Activated CD8-positive, alpha-beta memory T cell treated with anti-CD3 and anti-CD28 coated beads, Interleukin-2, amount 10 ng/mL, durations not matched to agents 7 days and 5 days (primary cell): ENCODE results near the gene PDZRN4. TPM values are rescaled to one million over a fixed set of nuclear protein-coding genes. Genes with fewer than 3 reads are reported as not detected.
"Not testable (repeated sequence)": the region's sequence is repeated elsewhere in the genome, so short reads cannot be mapped to it uniquely, and the experiment has no call there.

ENCODE experiments used
- ATAC-seq: fragments of 150-1000 bp; cut with Tn5 transposase; one replicate; pipeline ENCODE4 v1.10.0; 2021; ENCODE audit warnings: moderate library complexity
- CTCF ChIA-PET: fragments of 350-600 bp; sonication (Branson Sonifier 250); formaldehyde crosslinking; loops from one replicate; lab custom pipeline; 2021; ENCODE audit warnings: antibody characterized with exemption; lab: Charles Lee
- DNase-seq: peaks from one replicate; pipeline ENCODE4 v3.0.0-alpha.2; 2020
- H3K27ac Mint-ChIP-seq: one replicate; pipeline ENCODE4 v1.8.0; 2021; ENCODE audit warnings: mild to moderate bottlenecking, mixed read lengths
- H3K27me3 Mint-ChIP-seq: one replicate; pipeline ENCODE4 v1.8.0; 2021; ENCODE audit warnings: mixed read lengths
- H3K36me3 Mint-ChIP-seq: one replicate; pipeline ENCODE4 v1.8.0; 2021; ENCODE audit warnings: mild to moderate bottlenecking, mixed read lengths
- H3K4me1 Mint-ChIP-seq: one replicate; pipeline ENCODE4 v1.8.0; 2021; ENCODE audit warnings: mixed read lengths
- H3K4me3 Mint-ChIP-seq: one replicate; pipeline ENCODE4 v1.8.0; 2021; ENCODE audit warnings: mild to moderate bottlenecking, moderate library complexity, mixed read lengths
- H3K9me3 Mint-ChIP-seq: one replicate; pipeline ENCODE4 v1.8.0; 2022; ENCODE audit warnings: low read depth, mixed read lengths
- total RNA-seq, 2 experiments: library from RNA; stranded (reverse); gene quantifications; one replicate each; pipeline ENCODE4 v1.2.3, GENCODE V29; 2021

Gene PDZRN4
- total RNA-seq, 2 experiments from 2014 or later: not detected

DNA sequence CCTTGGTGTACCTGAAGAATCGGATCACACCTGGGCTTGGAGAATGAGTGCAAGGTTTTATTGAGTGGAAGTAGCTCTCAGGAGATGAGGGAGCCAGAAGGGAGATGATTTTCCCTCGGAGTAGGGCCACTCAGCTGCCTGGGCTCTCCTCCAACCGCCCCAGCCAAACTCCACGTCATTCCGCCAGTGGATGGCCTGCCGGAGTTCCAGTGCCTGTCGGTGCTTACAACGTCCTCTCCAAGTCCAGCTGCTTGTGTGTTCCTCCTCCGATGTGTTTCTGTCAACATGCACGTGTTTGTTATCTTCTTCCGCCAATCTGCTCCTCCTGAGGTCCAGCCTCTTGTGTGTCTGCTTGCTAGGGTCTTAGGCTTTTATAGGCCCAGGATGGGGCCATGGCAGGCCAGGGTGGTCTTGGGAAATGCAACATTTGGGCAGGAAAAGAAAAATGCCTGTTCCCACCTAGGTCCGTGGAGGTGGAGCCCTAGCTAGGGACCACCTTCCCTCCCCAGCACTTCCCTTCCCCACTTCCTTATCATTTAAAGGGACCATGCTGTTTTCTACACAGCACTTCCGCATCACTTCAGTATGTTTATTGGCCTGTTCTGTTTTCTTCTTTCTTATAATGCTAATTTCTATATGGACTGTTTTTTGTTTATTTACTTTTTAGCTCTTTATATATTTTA lies 343.2 kb downstream of the PDZRN4 start:
- CTCF ChIA-PET: no interaction called here
- H3K27me3 Mint-ChIP-seq: peaks cover 5% of the 10 kb centered on the region
- no peaks in the 10 kb centered on the region for H3K4me1 Mint-ChIP-seq
- H3K4me3 Mint-ChIP-seq: no peak overlapping the region
- DNase-seq (no peak), ATAC-seq (no peak)
- no peak overlapping the region for H3K27ac Mint-ChIP-seq
- H3K9me3 Mint-ChIP-seq: no peaks in the 10 kb centered on the region
- no peaks in the 10 kb centered on the region for H3K36me3 Mint-ChIP-seq

DNA sequence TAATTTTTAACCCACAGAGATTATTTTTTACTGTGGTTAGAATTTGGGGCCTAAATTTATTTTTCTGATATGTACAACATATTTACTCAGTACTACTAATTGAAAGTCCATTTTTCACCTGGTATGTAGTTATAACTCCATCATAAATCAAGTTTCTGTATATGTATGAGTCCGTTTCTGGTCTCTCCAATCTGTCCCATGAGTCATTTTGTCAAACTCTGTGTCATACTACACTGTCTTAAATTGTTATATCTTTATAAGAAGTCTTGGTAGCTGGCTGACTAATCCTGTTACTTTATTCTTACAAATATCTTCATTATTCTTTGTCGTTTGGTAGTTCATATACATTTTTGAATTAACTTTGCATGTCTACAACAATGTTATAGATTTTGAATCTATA lies 344.0 kb downstream of the PDZRN4 start:
- Mint-ChIP-seq H3K27me3 (peaks cover 2% of the 10 kb centered on the region), H3K9me3 (no peaks in the 10 kb centered on the region), H3K36me3 (no peaks in the 10 kb centered on the region), H3K4me1 (peaks cover 2% of the 10 kb centered on the region), H3K27ac (no peak overlapping the region), H3K4me3 (no peak overlapping the region)
- no peak for DNase-seq
- ATAC-seq: no peak
- CTCF ChIA-PET: no interaction called here

DNA sequence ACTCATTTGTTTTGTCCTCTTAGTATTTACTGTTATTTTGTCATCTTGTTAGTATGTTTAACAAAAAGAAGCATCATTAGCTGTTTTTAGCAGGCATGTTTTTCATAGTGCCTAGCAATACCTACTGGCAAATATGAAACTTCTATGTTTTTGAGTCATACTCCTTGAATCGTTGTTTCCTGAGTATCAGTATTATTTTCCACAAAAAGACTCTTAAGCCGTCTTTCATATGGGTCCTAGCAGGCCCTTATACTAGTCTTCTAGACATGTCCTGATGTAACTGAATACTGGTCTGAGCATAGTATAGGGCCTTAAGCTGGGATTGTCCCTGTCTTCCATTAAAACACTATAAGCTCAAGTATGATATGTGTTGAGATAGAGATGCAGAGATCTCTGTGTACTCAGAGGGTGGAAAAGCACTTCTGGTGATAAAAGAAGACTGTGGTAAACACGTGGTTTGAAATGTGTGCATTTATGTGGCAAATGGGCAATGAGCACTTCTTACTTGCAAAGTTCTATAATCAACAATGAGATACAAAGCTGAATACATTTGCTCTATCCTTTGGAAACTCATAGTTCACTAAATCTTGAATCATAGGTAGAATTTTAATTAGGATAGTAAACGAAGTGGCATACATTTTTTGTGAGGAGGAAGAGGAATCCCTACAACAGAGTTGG lies 348.8 kb downstream of the PDZRN4 start:
- ATAC-seq (peak; percentile 51), DNase-seq (no peak)
- peaks cover 2% of the 10 kb centered on the region for H3K27me3 Mint-ChIP-seq
- CTCF ChIA-PET: no interaction called here
- H3K4me3 Mint-ChIP-seq: no peak overlapping the region
- no peaks in the 10 kb centered on the region for H3K36me3 Mint-ChIP-seq
- H3K27ac Mint-ChIP-seq: no peak overlapping the region
- H3K4me1 Mint-ChIP-seq: peaks cover 6% of the 10 kb centered on the region
- no peaks in the 10 kb centered on the region for H3K9me3 Mint-ChIP-seq

DNA sequence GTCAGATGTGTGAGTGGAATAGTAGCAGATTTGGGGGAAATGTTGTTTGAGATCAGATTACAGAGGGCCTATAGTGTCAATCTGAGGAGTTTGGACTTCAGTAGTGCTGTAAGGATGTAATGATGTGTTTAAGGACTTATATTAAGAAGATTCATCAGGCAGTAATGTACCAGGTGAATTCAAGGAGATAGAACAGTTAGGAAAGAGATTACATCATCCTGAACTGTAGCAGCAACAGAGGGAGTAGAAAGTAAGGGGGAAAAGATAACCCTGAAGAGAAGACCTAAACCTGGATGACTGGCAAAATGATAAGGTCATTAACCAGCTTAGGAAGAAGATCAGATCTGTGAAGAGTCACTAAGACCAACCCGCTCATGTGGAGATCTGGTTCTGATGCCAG lies 349.4 kb downstream of the PDZRN4 start:
- CTCF ChIA-PET: no interaction called here
- Mint-ChIP-seq H3K4me1 (peaks cover 6% of the 10 kb centered on the region), H3K27ac (no peak overlapping the region), H3K27me3 (peaks cover 2% of the 10 kb centered on the region), H3K4me3 (no peak overlapping the region), H3K36me3 (no peaks in the 10 kb centered on the region), H3K9me3 (no peaks in the 10 kb centered on the region)
- DNase-seq: no peak
- ATAC-seq: no peak

DNA sequence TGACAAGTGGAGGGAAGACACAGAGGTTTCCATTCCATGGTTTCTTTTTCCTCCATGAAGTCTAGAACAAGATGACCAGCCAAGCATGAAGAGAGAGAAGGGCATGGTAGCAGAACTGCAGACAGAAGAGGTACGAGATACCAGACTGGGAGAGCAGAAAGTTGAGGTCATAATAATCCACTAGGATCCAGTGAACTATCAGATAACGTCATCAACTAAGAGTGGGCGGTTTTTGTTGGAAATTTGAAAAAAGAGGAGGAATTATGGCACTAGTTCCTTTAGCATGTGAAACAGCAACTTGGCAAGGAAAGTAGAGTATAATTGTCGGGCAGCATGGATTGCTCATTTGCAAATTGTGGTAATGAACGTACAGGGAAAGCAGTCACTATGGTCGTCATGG lies 357.6 kb downstream of the PDZRN4 start:
- Mint-ChIP-seq H3K36me3 (no peaks in the 10 kb centered on the region), H3K4me3 (no peak overlapping the region), H3K4me1 (no peaks in the 10 kb centered on the region), H3K27me3 (peaks cover 9% of the 10 kb centered on the region), H3K27ac (no peak overlapping the region), H3K9me3 (no peaks in the 10 kb centered on the region)
- ATAC-seq (no peak), DNase-seq (no peak)
- CTCF ChIA-PET: no interaction called here

DNA sequence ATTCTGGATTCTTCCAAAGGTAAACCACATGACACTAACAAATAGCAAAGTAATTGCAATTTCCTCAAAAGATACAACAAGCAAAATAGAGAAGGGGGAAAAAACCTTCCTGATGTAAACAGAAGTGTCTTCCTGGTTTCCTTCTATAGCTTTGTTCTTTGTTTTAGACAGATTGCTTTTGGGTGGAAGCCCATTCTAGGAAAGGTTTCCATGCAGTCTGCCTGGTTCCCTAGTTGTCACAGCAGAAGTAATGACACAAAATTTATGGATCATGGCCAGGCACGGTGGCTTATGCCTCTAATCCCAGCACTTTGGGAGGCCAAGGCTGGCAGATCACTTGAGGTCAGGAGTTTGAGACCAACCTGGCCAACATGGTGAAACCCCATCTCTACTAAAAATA lies 359.0 kb downstream of the PDZRN4 start:
- H3K27me3 Mint-ChIP-seq, H3K9me3 Mint-ChIP-seq, ATAC-seq, H3K27ac Mint-ChIP-seq, CTCF ChIA-PET, DNase-seq, H3K4me3 Mint-ChIP-seq, H3K4me1 Mint-ChIP-seq, H3K36me3 Mint-ChIP-seq: not testable (repeated sequence)

DNA sequence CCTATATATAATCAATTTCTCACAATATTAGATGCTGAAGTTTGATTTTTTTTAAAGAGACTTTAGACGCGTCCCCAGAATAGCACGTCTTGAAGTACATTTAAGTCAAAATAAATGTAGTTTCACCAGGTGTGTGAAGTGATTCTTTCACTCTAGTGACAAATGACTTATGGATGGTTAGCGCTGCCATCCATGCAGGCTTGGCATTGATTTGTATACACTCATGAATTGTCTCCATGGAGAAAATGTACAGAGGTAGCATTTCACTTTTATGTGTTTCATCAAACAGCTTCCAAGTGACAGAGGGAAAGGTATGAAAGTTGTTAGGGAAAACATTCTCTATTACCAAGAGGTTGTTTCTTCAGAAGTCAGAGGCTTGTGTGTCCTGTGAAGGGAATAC lies 360.8 kb downstream of the PDZRN4 start:
- H3K4me1 Mint-ChIP-seq: no peaks in the 10 kb centered on the region
- no peak for DNase-seq
- no peak overlapping the region for H3K4me3 Mint-ChIP-seq
- CTCF ChIA-PET: no interaction called here
- H3K9me3 Mint-ChIP-seq: no peaks in the 10 kb centered on the region
- H3K27me3 Mint-ChIP-seq: peaks cover 6% of the 10 kb centered on the region
- no peak overlapping the region for H3K27ac Mint-ChIP-seq
- H3K36me3 Mint-ChIP-seq: no peaks in the 10 kb centered on the region
- ATAC-seq: no peak

DNA sequence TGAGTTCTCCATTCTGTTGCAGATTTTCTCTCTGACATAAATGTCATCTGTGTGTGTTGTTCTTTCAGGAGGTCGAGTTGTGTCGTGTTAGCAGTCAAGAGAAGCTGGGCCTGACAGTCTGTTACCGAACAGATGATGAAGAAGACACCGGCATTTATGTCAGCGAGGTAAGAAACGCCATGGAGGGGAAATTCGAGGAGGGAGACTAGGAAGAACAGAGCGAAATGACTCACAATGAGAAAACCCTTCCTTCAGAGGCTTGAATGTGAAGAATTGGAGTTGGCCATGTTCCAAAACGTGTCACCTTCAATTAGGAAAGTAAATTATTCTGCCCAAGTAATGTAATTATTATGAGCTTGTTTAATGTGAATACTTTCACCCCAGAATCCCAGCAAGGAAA lies 364.5 kb downstream of the PDZRN4 start:
- H3K9me3 Mint-ChIP-seq: no peaks in the 10 kb centered on the region
- ATAC-seq: no peak
- H3K27me3 Mint-ChIP-seq: peaks cover 6% of the 10 kb centered on the region
- H3K36me3 Mint-ChIP-seq: no peaks in the 10 kb centered on the region
- CTCF ChIA-PET: no interaction called here
- H3K4me3 Mint-ChIP-seq: no peak overlapping the region
- no peak overlapping the region for H3K27ac Mint-ChIP-seq
- DNase-seq: no peak
- no peaks in the 10 kb centered on the region for H3K4me1 Mint-ChIP-seq

DNA sequence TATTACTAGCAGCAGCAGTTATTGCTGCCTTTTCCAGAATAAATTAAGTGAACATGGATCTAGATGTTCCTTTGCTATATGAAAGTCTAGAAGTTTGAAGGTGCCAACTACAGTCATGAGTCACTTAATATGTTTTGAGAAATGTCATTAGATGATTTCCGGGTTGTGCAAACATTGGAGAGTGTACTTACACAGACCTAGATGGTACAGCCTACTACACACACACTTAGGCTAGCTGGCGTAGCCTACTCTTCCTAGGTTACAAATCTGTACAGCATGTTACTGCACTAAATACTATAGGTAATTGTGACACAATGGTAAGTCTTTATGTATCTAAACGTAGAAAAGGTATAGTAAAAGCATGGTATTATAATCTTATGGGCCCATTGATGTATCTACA lies 368.1 kb downstream of the PDZRN4 start:
- CTCF ChIA-PET: no interaction called here
- no peaks in the 10 kb centered on the region for H3K36me3 Mint-ChIP-seq
- no peak overlapping the region for H3K27ac Mint-ChIP-seq
- DNase-seq (no peak), ATAC-seq (no peak)
- no peaks in the 10 kb centered on the region for H3K4me1 Mint-ChIP-seq
- H3K4me3 Mint-ChIP-seq: no peak overlapping the region
- no peaks in the 10 kb centered on the region for H3K9me3 Mint-ChIP-seq
- H3K27me3 Mint-ChIP-seq: no peaks in the 10 kb centered on the region

DNA sequence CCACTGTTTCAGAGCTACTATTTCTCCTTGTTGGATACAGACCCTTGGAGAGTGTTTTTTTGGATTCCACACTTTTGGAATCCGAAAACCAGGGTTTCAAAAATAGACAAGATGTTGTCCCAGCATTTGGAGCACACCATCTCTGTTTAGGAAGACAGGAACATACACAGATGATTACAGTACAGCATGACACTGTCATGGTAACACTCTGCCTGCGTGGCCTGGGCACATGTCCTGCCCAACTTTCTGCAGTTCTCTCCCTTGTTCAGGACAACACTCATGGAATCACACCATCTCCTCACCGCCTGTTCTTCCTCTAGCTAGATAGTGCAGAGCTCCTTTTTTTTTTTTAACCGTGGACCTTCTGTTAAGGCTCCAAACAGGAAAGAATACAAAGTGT lies 369.2 kb downstream of the PDZRN4 start:
- ATAC-seq: no peak
- DNase-seq: no peak
- Mint-ChIP-seq H3K9me3 (no peaks in the 10 kb centered on the region), H3K27ac (no peak overlapping the region), H3K4me3 (no peak overlapping the region), H3K36me3 (no peaks in the 10 kb centered on the region), H3K27me3 (no peaks in the 10 kb centered on the region), H3K4me1 (no peaks in the 10 kb centered on the region)
- CTCF ChIA-PET: no interaction called here

DNA sequence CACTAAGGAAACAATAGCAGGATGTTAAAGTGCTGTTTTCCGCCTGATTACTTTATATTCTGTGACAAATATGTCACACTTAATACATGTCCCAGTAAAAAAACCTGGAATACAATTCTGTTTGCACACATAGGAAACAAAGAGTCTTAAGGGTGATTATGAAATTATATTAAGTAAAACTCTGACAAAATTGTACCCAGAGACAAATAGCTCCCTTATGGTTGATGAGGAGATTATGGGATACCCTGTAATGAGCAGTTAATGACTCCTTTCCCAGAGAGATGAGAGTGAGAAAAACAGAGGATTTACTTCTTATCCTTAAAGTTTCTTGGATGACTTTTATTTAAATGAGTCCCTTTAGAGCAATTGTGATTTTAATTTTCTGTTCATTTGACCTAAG lies 370.6 kb downstream of the PDZRN4 start:
- DNase-seq (no peak), ATAC-seq (no peak)
- no peaks in the 10 kb centered on the region for H3K27me3 Mint-ChIP-seq
- CTCF ChIA-PET: no interaction called here
- H3K27ac Mint-ChIP-seq: no peak overlapping the region
- no peaks in the 10 kb centered on the region for H3K9me3 Mint-ChIP-seq
- H3K4me1 Mint-ChIP-seq: no peaks in the 10 kb centered on the region
- no peak overlapping the region for H3K4me3 Mint-ChIP-seq
- no peaks in the 10 kb centered on the region for H3K36me3 Mint-ChIP-seq

DNA sequence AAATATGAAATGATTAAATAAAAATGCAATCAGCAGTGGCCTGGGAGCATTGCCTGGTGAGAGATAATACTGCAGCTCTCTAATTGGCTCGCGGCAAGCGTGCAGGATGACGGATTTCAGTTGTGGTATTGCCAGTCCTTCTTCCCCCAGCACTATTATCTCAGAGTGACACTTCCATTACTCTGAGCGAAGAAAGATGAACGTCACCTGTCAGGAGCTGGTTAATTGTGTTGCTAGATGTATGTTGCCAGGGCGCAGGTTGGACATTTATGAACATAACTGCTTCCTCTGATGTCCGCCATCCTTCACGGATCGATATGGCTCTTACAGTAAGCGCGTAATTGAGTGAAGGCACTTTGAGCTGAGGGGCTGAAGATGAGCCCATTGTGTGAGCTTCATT lies 374.9 kb downstream of the PDZRN4 start:
- H3K9me3 Mint-ChIP-seq: no peaks in the 10 kb centered on the region
- no peak overlapping the region for H3K4me3 Mint-ChIP-seq
- no peak overlapping the region for H3K27ac Mint-ChIP-seq
- DNase-seq: no peak
- CTCF ChIA-PET: no interaction called here
- no peak for ATAC-seq
- H3K4me1 Mint-ChIP-seq: no peaks in the 10 kb centered on the region
- H3K36me3 Mint-ChIP-seq: no peaks in the 10 kb centered on the region
- no peaks in the 10 kb centered on the region for H3K27me3 Mint-ChIP-seq

DNA sequence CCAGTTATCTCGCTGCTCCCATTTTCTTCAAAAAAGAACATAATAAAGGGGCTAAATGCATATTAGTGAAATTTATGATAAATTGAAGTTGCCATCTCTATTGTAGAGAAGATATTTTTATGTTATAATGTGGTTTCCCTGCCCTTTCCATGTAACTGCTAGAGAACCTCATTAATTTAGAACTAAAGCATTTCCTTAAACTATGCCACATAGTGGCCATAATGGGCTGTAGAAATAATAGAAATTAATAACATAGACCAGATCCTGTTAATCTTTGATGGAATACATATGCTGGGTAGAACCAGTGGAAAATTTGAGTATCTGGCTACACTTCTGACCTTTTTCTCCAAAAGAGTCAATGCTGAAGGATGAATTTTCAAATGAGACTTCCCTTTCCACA lies 376.7 kb downstream of the PDZRN4 start:
- Mint-ChIP-seq H3K27me3 (no peaks in the 10 kb centered on the region), H3K4me3 (no peak overlapping the region), H3K9me3 (no peaks in the 10 kb centered on the region), H3K36me3 (no peaks in the 10 kb centered on the region), H3K4me1 (no peaks in the 10 kb centered on the region), H3K27ac (no peak overlapping the region)
- CTCF ChIA-PET: no interaction called here
- ATAC-seq: no peak
- DNase-seq: no peak

DNA sequence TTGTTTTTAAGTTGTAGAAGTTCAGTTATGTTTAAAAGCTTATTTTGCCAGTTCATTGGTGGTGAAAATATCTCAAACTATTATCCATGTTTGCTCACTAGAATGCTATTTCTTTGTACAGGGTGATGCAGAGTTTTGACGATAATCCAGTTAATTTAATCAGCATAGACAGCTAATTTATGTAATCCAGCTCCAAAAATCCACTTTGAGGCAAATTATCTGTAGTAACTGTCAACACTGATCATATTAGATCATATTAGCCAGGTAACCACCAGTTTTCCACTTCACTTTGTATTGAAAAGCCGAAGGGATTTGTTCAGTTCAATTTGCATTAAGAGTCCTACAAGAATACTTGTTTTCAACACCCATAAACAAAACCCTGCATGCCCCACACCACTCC lies 378.6 kb downstream of the PDZRN4 start:
- Mint-ChIP-seq H3K4me1 (no peaks in the 10 kb centered on the region), H3K36me3 (no peaks in the 10 kb centered on the region), H3K27me3 (no peaks in the 10 kb centered on the region), H3K4me3 (no peak overlapping the region), H3K27ac (no peak overlapping the region), H3K9me3 (no peaks in the 10 kb centered on the region)
- no peak for DNase-seq
- CTCF ChIA-PET: no interaction called here
- no peak for ATAC-seq
